Adrenal gland (tissue), 5 donors: ENCODE measurements around the gene EXT2.

Experiments
- CTCF ChIP-seq, 6 experiments: fragments of 450-650 bp in 4 of 6; fragments of 200-600 bp in 2 of 6; sonication (generic) in 1 of 6; IDR thresholded peaks; 1 replicate in 5 of 6; 2 replicates in 1 of 6; pipeline versions ENCODE4 v1.5.1 to v1.8.0; 2016 to 2021; ENCODE audit warnings: antibody characterized with exemption in 6 of 6, mild to moderate bottlenecking in 2 of 6, moderate library complexity in 1 of 6
- POLR2A ChIP-seq, 2 donors: fragments of 450-650 bp; IDR thresholded peaks; one replicate each; pipeline ENCODE4 v1.6.1; 2017; ENCODE audit warnings: antibody characterized with exemption in 2 of 2, mild to moderate bottlenecking in 2 of 2, moderate library complexity in 1 of 2
- donor health status: DM: no; HTN: no; CAD: no.

- TF ChIP-seq CTCF (IDR thresholded peaks at IDR 0.05): no peak
- no peak for TF ChIP-seq POLR2A (IDR thresholded peaks at IDR 0.05)
These were observed 48.2 kb upstream of the EXT2 start for GRCh38 chr11:44047298-44047697.
